CD4-positive, alpha-beta T cell treated with Interleukin-6 at 100 ng/mL for 8 hours (primary cell): ENCODE measurements around the gene GCLC.
"Not testable (repeated sequence)": the region's sequence is repeated elsewhere in the genome, so short reads cannot be mapped to it uniquely, and the experiment has no call there.

ENCODE experiments used
- DNase-seq: peaks from one replicate; pipeline ENCODE4 v3.0.0-alpha.2; 2020; ENCODE audit warnings: mixed read lengths, low spot score

Gene GCLC

DNA sequence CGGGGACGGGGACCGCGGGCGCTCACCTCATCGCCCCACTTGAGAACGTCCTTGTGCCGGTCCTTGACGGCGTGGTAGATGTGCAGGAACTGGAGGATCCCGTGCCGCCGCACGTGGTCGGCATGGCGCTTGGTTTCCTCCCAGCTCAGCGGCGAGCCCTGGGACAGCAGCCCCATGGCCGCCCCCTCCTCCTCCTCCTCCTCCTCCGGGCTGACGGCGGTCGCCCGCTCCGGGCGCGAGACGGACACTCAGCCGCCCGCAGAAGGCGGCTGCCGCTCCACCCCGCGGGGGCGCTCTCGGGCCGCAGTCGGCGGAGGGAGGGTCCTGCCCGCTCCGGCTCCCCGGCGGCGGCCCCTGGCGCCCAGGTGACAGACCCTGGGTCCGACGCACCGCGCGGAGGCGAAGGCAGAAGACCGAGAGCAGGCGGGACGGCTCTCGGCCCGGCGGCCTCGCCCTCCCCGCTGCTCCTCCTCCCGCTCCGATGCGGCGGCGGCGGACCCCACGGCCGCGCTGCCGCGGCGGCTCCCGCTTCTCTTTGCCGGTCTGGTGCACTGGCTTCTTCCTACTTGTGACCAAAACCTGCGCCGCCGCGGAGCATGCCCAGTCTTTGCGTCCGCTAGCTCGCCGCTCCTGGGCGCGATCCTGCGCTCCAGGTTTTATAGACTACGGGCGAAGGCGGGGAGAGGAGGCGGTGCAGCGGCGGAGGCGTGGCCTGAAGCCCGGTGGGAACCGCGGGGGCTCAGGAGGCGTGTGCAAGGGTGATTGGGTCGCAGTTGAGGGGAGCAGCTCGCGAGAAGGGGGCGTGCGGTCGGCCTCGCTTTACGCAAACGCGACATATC, at the start of gene GCLC:
GCLC (minus strand) TSS at position 632 of the 839 bp plus-strand sequence; CDS start at position 176, 456 bp downstream.
- DNase-seq, result peak; percentile 85

DNA sequence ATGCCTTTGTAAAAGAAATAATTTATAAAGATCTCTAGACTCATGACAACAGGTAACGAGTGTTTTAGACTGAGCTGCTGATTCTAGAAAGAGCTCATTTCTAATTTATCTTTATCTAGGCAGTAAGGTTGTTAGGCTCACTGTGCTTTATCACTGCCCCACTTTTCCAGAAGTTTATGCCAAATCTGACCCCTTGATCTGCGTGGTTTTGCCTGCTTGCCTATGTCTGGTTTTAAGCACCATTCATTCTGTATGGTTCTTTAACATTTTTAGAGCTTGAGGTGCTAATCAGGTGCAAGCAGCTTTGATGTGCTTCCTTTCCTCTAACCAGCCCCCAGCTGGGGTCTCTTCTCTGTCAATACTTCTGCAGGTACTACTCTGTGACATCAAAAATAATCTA, 49.7 kb upstream of the GCLC start:
- no peak for DNase-seq

DNA sequence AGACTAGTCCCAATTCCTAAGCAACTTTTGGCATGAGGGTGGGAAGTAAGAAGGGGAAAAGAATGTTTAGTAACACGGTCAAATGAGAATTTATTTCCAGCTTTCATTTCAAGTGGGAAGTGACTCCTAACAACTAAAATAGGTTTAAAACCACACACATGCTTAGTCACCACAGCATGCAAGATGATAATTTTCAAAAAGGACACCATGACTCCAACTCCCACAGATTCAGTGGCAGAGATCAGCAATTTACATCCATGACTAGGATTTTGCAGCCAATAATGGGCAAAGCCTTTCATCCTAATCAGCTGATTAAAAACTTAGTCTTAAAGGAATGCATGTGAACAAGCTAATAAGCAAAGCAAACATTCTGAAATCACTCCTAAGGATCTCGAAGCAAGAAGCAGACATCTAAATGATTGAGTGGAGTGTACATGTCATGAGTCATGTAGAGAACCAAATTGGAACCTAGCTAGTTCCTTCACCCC, 48.1 kb upstream of the GCLC start:
- no peak for DNase-seq

DNA sequence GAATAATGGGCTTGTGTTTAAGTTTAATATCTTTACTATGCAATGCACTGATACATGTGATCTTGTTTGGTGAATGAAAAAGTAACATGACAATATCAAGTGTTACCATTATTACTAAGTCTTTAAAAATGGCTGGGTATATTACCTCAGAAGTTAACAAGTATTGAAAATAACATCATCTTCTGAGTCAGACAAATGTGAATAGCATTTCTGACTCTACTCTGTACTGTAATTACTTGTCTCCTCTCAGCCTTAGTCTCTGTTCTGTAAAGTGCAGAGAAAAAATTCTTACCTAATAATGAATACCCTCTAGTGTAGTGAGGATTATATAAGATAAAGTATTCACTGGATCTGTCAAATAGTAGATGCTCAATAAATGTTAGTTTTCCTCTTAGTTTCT, 47.0 kb upstream of the GCLC start:
- no peak for DNase-seq

DNA sequence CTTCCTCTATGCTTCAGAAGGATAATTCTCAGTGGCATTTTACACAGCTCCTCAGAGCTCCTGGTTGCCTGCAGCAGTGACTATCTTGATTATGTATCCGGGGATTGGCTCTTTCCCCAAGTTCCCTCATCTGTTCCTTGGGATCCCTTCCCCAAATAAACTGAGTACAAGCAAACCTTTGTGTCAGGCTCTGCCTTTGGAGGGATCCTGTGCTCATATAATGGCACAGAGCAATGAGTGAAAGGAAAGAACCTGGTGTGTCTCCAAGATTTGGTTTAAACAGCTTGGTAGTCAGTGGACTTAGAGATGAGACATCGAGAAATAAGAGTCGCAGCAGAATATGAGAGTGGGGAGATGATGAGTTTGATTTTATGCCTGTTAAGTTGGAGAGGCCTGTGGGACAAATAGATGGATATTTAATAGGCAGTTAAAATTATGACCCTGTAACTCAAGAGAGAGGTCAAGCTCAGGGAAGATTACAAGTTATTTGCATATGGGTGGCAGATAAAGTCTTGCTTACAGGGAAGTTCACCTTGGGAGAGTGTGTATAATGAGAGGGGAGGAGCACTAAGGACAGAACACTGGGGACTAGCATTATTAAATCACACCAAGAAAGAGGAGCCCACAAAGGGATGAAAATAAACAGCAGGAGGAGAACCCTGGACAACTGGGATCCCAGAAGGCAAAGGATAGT, 44.1 kb upstream of the GCLC start:
- no peak for DNase-seq

DNA sequence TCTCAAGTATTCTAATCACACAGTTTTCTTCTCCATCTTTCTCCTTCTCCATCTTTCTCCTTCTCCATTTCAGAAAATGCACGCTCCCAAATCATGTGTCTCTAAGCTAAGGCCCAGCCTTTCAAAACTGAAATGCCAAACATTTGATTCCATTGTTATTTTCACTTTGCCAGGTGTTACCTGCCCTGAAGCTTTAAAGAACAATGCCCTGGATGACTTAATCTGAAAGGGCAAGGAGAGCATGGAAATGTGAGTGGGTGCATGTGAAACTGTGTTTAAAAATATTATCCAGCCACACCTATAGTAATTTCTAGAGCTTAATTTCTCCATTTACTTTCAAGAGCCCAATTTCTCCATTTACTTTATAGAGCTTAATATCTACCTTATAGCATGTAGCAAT, 42.4 kb upstream of the GCLC start:
- no peak for DNase-seq

DNA sequence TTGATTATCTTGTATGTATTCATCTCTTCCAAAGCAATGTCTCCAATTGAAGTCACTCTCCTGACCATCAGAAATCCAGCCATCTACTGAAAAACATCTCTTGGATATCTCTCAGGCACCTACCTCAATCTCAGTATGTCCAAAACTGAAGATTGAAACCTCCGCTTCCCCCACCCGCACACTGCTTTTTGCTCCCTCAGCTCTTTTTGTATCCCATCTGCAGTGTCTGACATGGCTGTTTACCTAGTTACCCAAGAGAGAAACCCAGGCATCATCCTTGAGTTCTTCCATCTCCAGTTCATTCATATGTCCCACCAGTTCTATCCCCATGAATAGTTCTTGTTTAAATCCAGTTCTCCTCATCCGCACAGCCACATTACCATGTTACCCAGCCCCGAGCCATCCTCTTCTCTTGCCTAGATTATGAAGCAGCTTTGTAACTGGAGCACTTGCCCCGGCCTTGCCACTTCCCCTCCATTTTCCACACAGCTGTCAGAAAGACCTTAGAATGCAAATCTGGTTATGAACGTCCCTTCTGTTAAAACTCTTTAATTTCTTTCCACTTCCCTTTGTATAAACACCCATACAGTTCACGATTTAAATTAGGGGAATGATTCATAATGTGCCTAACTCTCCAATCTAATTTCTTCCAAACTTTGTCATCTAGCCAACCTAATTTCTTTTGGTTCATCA, 40.5 kb upstream of the GCLC start:
- no peak for DNase-seq

DNA sequence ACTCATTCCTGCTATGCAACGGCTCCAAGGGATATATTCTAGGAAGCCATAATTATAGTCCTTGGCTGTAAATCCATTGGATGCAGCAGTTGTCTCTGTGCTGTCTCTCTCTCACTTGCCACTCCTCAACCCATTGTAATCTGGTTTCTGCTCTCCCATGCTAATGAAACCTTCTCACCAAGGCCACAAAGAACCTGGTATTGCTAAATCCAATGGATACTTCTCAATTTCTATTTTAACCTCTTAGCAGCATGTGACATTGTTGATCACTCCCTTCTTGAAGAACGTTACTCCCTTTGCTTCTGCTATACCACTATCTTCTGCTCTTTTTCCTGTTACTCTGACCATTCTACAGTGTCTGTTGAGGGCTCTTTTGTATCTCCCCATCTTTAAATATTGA, 39.8 kb upstream of the GCLC start:
- DNase-seq, result no peak

DNA sequence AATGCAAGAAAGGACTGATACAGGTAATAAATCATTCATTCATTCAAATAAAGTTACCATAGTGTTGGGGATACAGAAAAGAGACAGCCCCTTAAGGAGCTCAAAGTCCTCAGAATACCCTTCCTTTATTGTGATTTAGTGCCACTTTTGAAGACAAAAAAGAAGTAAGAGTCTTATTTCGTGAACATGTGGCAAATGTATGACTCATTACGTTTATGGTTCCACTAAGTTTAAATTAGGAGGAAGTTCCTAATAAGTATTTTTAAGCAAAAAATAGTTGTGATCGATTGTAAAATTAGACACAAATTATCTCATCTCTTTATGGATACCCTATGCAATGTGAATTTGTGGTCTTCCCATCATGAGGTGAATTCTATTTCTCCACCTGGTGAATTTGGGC, 38.5 kb upstream of the GCLC start:
- DNase-seq, result no peak

DNA sequence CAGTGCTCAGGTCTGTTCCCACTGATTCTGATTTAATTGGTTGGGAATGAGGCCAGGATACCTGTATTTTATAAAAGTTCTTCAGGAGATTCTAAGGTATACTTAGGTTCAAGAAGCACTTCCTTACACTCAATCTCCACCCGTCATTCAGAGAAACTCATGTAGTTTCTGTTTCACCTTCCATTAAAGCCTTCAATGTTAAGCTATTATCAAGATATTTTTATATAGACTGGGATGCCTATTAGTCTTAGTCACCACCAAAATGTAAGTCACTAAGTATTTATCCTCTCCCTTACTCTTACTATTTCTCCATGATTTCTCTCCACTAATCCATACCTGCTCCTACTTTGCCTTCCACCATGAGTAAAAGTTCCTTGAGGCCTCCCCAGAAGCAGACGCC, 38.1 kb upstream of the GCLC start:
- DNase-seq, result no peak

DNA sequence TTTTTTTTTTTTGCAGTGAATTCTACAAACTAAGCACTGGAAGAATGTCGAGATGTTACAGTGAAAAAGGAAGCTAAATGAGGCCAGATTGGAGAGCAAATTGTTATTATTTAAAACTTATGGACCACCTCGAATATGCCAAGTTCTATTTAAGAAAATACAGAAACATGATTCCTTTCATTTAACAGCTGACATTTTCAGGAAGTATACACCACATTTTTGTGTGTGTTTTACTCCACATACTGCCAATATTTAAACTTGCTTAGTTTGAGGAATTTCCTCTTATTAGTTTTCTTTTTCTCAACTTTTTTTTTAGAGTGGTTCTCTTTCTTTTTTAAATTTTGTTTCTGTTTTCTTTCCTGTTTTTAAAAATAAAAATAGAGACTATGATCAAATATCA, 37.0 kb upstream of the GCLC start:
- no peak for DNase-seq

DNA sequence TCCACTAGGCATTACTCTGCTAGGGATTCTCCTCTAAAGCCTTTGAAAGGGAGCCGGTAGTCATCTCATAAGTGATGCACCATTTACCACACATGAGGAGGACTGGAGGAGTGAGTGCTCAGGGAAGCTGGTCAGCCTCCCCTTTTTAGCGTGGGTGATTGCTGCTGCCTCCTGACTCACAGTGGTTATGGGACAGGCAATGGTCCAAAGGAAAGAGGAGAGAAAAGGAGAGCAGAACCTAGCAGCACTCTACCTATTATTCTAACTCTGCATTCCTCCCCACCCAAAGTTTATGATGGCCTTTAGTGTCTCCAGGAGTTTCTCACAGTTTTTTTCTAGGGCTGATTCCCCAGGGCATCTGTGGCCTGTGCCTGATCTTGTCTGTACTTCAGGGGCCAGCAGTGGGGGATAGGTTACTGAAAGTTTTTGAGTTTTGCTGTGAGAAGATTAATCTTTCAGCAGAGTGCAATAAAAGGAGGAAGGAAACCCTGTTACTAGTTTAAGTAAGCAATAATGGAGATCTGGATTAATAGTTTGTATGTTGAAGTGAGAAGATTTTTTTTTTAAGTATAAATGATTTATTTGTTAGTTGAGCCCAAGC, 36.4 kb upstream of the GCLC start:
- DNase-seq, result no peak

DNA sequence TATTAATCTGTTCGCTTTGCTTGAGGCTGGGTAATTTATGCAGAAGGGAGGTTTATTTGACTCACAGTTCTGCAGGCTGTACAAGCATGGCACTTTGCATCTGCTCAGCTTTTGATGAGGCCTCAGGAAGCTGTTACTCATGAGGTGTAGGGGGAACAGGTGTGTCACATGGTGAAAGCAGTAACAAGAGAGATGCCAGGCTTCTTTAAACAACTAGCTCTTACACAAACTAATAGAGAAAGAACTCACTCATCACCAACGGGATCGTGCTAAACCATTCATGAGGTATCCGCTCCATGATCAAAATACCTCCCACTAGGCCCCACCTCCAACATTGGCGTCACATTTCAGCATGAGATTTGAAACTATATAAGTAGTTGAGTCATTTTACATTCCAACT, 34.4 kb upstream of the GCLC start:
- no peak for DNase-seq

DNA sequence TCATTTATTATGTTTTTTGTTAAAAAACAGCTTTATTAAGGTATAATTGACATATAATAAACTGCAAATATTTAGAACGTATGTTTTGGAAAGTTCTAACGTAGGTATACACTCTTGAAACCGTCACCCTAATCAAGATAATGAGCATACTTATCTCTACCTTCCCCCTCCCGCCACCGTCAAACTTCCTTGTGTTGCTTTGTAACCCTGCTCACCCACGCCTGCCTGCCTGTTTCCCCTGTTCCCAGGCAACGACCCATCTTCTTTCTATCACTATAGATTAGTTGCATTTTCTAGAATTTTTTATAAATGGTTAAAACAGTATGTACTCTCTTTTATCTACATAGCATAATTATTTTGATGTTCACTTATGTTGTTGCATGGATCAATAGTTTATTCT, 33.5 kb upstream of the GCLC start:
- no peak for DNase-seq

DNA sequence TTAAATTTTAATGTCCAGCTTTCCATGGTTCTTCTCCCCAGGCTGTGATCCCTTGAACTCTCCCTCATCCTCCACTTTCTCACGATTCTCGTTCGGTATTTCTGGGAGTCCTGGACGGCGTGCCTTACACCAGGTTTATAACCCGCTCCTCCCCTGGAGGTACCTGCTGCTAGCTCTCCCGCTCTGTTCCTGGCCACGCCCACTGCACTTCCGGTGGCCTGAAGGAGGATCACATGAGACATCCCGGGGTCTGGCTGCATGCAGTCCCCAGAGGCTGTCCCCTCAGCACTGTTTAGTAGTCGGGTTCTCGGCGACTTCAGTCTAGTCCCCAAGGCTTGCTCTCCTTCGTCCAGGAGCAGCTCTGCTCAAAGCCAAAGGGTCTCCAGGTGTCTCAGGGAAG, 28.4 kb upstream of the GCLC start:
- no peak for DNase-seq

DNA sequence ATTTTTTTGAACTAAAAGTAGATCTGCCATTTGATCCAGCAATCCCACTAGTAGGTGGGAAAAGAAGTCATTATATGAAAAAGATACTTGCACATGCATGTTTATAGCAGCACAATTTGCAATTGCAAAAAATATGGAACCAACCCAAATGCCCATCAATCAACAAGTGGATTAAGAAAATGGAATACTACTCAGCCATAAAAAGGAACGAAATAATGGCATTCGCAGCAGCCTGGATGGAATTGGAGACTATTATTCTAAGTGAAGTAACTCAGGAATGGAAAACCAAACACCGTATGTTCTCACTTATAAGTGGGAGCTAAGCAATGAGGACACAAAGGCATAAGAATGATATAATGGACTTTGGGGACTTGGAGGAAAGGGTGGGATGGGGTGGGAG, 27.5 kb upstream of the GCLC start:
- not testable (repeated sequence) for DNase-seq

DNA sequence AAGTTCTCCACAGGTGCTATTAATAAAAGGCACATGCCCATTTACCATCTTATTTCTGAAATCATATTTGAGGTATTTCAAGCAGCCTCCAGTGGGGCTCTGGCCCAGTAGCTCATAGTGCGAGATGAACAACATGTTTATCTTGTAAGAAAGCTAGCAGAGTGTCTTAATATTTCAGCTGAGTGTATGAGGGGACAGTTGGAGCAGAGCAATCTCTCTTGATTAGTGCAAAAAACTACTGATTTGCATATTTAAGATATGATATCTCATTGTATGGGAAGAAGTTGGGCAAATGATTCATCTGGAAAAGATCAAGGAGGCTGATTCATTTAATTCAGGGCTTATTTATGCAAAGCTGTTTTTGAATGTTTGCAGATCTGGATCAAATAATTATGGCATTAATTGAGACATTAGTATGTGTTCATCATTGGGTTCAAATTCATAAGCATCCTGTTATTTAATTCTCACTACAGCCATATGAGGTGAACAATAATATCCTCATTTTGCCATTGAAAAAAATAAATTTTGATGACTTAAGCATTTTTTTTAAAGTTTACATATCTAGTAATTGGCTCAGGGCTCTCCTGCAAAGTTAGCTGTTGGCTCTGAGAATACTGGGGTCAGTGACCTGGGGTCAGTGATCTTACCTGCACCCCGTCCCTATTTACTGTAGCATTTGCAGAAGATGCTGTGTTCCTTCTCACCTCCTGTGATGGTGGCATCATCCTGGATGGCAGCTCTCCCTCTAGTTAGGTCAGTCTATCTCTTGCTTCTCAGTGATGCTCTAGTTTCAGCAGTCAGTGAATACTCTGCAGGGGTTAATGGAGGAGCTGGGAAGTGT, 24.1 kb upstream of the GCLC start:
- no peak for DNase-seq

DNA sequence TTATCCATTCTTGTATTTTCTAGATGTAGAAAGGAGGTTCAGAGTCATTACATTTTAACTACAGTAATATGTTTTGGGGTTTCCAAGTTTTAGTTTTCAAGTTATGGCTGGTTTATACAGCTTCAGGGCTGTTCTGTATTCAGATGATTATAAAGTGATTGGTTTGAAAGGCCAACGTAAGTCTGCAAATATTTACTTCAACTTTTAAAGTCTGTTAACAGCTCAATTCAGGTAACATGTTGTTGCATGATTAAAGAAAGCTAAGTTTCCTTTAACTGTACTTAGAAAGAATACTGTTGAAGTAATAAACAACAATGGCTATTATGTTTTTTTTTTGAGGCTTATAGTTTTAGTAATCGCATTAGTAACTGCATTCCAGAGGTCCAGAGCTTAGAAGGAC, 22.8 kb upstream of the GCLC start:
- DNase-seq, result no peak

DNA sequence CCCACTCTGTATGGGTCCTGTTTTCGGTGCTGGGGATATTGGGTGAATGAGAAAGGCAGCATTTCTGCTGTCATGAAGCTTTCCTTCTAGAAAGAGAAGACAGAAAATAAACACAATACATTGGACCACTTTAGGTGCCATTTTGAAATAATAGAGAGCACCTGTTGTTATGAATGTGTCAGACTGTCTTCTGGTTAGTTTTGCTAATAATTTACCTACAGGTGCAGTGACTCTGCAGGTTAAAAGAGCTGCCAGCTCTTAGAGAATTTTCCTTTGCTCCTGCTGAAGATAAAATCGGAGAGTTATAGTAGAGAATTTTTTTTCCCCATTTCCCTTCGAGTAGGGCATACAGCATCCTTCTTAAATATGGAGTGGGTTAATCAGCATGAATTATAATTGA, 21.9 kb upstream of the GCLC start:
- no peak for DNase-seq

DNA sequence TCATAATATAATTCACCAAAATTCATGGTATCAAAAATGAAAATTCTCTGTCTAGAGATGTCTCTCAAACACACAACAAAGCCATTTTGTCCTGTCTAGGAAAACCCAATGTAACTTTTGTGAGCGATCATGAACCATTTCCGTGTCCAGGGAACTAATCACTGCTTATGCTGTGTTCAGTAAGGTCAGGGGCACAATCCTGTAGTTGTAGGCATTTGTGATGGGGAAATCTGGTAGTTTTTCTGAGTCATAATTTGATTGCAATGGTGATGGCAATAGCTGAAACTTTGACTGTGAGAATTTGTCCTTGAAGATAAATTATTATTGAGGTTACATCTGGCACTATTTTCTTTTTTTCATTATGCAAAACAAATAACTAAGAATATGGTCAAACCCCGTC, 21.0 kb upstream of the GCLC start:
- no peak for DNase-seq

DNA sequence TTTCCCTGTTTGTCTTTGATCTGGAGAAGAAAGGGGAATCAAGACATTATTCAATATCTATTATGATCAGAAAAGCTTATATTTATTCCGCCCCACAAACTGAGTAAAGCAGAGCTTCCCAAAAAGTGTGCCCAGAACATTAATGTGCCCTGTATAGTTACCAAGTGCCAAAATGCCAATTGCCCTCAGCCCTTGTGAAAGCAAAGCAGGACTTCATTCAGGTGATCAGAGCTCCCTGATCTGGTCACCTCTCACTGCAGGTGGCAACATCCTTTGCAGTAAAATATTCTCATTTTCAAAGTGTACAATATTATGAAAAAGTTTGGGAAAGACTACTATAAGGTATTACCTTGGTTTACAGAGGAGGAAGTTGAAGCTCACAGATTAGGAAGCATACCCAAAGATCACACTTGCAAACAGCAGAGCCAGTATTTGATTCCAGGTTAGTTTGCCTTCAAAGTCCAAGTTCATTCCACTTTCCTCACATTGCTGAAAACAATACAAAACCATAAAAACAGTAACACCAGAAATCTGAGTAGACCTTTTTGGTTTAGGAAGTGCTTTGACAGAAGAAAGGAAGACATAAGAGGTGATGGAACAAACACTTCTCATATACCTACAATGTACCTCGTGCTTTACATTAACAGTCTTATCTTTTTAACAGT, 19.6 kb upstream of the GCLC start:
- no peak for DNase-seq
